RWPE1 (cell line): ENCODE data around the gene OR7D2.

Experiments used
- CTCF ChIA-PET: fragments of 350-600 bp; sonication (Branson Sonifier 250); formaldehyde crosslinking; extraction: SDS; loops from one replicate; lab custom pipeline; 2021; lab: Yijun Ruan, JAX
- POLR2A ChIA-PET: fragments of 400-600 bp; formaldehyde crosslinking; extraction: SDS; loops from one replicate; lab custom pipeline; 2020; ENCODE audit warnings: antibody characterized with exemption; ENCODE audit not compliant: low non-redundant PET; lab: Yijun Ruan, JAX
- DNase-seq: peaks from one replicate; pipeline ENCODE4 v3.0.0; 2012; ENCODE audit warnings: low spot score
- H3K27ac ChIP-seq: fragments of 450-650 bp; 2 replicates; pipeline ENCODE4 v1.5.1; 2017
- CTCF ChIP-seq: fragments of 450-650 bp; conservative IDR thresholded peaks from 2 replicates; pipeline ENCODE4 v1.5.1; 2017; ENCODE audit warnings: low read depth, mild to moderate bottlenecking

OR7D2 gene

GRCh38 chr19:9146882-9147281, 31.9 kb upstream of the OR7D2 start:
- H3K27ac ChIP-seq, result no peak overlapping the region
- POLR2A ChIA-PET, result no interaction called here
- CTCF ChIA-PET, result no interaction called here
- TF ChIP-seq CTCF, result no peak
- no peak for DNase-seq

GRCh38 chr19:9148697-9149096, 30.1 kb upstream of the OR7D2 start:
- POLR2A ChIA-PET, result no interaction called here
- H3K27ac ChIP-seq, result no peak overlapping the region
- DNase-seq, result no peak
- TF ChIP-seq CTCF, result no peak
- CTCF ChIA-PET, result no interaction called here

- TF ChIP-seq CTCF, result no peak
- DNase-seq, result peak; percentile 47
- POLR2A ChIA-PET, result no interaction called here
- peak overlapping the region; percentile 37; the same call in 1 of the 2 replicates for H3K27ac ChIP-seq
- CTCF ChIA-PET, result no interaction called here
These were observed 28.8 kb upstream of the OR7D2 start for GRCh38 chr19:9149997-9150396.

GRCh38 chr19:9150650-9151049, 28.1 kb upstream of the OR7D2 start:
- TF ChIP-seq CTCF, result no peak
- DNase-seq, result no peak
- 0 out of 2 replicates have a peak overlapping the region, but pooled peaks have one; percentile 37 for H3K27ac ChIP-seq
- ChIA-PET CTCF (no interaction called here), POLR2A (no interaction called here)

- POLR2A ChIA-PET, result no interaction called here
- H3K27ac ChIP-seq, result no peak overlapping the region
- DNase-seq, result no peak
- TF ChIP-seq CTCF, result no peak
- CTCF ChIA-PET, result interaction anchor here (0.8 kb wide), 1 partner anchor 10 kb away, joined by 3 read pairs; no protein-coding TSS in a partner anchor
These were observed 27.4 kb upstream of the OR7D2 start for GRCh38 chr19:9151367-9151766.

- no peak overlapping the region for H3K27ac ChIP-seq
- DNase-seq, result no peak
- ChIA-PET POLR2A (no interaction called here), CTCF (no interaction called here)
- no peak for TF ChIP-seq CTCF
These were observed 23.2 kb upstream of the OR7D2 start for GRCh38 chr19:9155591-9155990.

GRCh38 chr19:9156304-9156703, 22.5 kb upstream of the OR7D2 start:
- ChIA-PET CTCF (no interaction called here), POLR2A (no interaction called here)
- H3K27ac ChIP-seq, result no peak overlapping the region
- DNase-seq, result no peak
- no peak for TF ChIP-seq CTCF
